Neuron (in vitro differentiated cells): ENCODE measurements around the gene PTPRK.

Source experiments
- H2AFZ ChIP-seq: one replicate; pipeline ENCODE4 v1.6.1; 2013; ENCODE audit warnings: low read depth, mild to moderate bottlenecking, inconsistent platforms, low read length, moderate library complexity
- H3K27me3 ChIP-seq: one replicate; pipeline ENCODE4 v1.6.1; 2013; ENCODE audit warnings: low read length; ENCODE audit not compliant: insufficient read depth
- H3K36me3 ChIP-seq: one replicate; pipeline ENCODE4 v1.6.1; 2013; ENCODE audit warnings: low read length; ENCODE audit not compliant: insufficient read depth
- H3K4me1 ChIP-seq: one replicate; pipeline ENCODE4 v1.6.1; 2013; ENCODE audit warnings: low read length; ENCODE audit not compliant: insufficient read depth
- H3K4me3 ChIP-seq: 2 replicates; pipeline ENCODE4 v1.5.1; 2013; ENCODE audit warnings: mild to moderate bottlenecking, low read length, moderate library complexity
- H3K9me3 ChIP-seq: one replicate; pipeline ENCODE4 v1.6.1; 2013; ENCODE audit warnings: low read length

Gene PTPRK

DNA sequence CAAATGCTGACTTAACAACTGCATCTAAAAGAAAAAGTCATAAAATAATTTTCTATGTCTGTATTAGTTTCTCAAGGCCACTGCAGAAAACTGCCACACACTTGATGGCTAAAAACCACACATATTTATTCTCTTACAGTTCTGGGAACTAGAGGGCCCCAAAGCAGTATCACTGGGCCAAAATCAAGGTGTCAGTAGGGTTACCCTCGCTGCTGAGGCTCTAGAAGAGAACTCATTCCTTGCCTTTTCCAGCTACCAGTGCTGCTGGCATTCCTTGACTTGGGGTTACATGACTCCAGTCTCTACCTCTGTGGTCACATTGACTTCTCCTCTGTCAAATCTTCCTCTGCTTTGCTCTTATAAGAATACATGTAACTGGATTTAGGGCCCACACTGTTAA is 494.9 kb downstream of the PTPRK start:
- Histone ChIP-seq H3K4me1 (no peaks in the 10 kb centered on the region), H2AFZ (no peak overlapping the region), H3K9me3 (no peaks in the 10 kb centered on the region)

DNA sequence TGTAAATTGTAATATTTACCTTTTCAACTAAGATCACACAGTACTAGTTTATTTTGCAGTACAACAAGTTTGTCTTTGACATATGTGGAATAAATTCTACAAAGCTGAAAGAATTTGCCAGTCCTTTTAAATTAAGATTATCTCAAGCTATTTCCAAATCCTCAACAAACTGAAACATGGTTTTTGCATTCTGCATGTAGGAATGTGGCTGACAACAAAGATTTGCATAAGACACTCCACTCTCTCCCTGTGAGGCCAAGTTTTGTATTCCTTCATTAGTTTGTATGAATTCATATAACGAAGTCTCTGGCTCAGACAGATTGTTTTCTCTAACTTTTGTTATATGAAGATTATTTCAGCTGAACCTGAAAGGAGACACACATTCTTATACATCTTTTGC is 495.4 kb downstream of the PTPRK start:
- Histone ChIP-seq H3K9me3 (no peaks in the 10 kb centered on the region), H3K27me3 (no peaks in the 10 kb centered on the region), H2AFZ (no peak overlapping the region), H3K4me1 (no peaks in the 10 kb centered on the region), H3K36me3 (no peaks in the 10 kb centered on the region), H3K4me3 (no peak overlapping the region)

More for the DNA sequence above, 494.9 kb downstream of the PTPRK start:
- no peak overlapping the region for H3K4me3 ChIP-seq
- no peaks in the 10 kb centered on the region for H3K36me3 ChIP-seq
- H3K27me3 ChIP-seq = no peaks in the 10 kb centered on the region

DNA sequence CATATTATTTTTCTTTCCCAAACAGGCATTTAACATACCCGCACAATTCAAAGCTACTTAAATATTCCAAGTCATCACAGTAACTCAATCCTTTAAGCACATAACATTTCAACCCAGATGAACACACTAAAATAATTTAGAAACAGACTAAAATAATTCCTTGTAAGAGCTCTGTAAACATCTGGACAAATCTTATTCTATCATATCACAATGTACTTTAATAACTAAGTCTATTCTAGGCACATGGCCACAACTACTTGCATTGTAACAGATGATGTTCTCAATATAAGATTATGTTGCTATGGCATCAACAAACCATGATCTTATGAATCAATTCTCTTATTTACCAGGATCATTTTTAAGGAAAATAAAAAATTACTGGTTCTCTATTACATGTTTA is 496.4 kb downstream of the PTPRK start:
- H3K36me3 ChIP-seq = no peaks in the 10 kb centered on the region
- H3K27me3 ChIP-seq = no peaks in the 10 kb centered on the region
- H2AFZ ChIP-seq = no peak overlapping the region

DNA sequence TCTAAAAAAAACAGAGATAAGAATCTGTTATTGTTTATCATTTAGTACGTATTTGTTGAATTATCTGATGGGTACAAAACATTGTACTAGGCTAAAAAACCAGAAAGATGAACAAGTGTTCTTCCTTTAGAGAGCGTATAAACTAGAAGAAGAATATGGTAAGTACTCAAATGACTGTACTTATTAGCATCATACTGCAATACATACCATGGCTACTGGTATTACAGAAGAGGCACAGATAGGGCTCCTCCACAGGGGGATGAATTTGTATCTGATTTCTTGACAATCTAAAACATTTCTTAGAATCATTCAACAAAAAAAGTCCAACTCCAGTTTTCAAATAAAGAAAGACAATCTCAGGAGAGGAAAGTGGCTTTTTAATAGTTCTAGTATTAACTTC is 501.6 kb downstream of the PTPRK start:
- H3K4me3 ChIP-seq = no peak overlapping the region
- H3K4me1 ChIP-seq = peaks cover 4% of the 10 kb centered on the region
- H2AFZ ChIP-seq = no peak overlapping the region
- H3K36me3 ChIP-seq = no peaks in the 10 kb centered on the region
- no peaks in the 10 kb centered on the region for H3K27me3 ChIP-seq
- no peaks in the 10 kb centered on the region for H3K9me3 ChIP-seq

More for the DNA sequence above, 496.4 kb downstream of the PTPRK start:
- peaks cover 4% of the 10 kb centered on the region for H3K4me1 ChIP-seq
- H3K4me3 ChIP-seq = no peak overlapping the region
- H3K9me3 ChIP-seq = no peaks in the 10 kb centered on the region

DNA sequence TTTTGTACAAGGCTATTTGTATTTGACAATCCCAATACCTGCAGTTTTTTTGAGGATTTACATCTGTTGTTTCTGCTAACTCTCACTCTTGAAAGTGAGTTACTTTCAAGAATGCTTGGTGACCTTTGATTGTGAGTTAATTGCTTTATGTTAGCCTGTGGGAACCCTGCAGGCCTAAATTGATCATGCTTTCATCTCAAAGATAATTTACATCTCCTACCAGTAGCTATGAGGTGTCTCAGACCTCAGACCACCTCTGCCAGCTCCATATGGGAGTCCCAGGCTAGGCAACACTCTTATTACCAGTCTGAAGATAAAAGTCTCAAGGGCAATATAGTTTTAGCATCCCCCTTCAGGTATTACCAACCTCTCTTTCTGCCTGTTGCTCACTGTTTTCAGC is 503.1 kb downstream of the PTPRK start:
- H3K27me3 ChIP-seq = no peaks in the 10 kb centered on the region
- no peak overlapping the region for H2AFZ ChIP-seq
- no peaks in the 10 kb centered on the region for H3K36me3 ChIP-seq
- H3K4me1 ChIP-seq = peaks cover 6% of the 10 kb centered on the region
- H3K9me3 ChIP-seq = no peaks in the 10 kb centered on the region
- no peak overlapping the region for H3K4me3 ChIP-seq

DNA sequence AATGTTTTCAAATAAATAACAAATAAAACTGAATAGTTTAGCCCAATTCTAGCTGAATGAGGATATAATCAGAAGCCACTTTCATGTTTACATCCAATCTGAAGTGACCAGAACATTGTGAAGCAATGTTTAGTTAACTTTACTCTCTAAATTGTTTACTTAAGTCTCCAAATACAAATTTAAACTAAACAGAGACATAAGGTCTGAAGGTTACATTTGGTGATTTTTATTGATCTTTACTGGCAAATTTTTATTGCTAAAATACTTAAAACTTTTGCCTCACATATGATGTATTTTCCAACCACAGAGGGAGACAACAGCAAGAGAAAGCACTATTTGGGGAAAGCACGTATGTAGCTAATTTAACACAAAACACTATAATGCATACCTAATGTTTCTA is 512.7 kb downstream of the PTPRK start:
- peaks cover 2% of the 10 kb centered on the region for H3K4me1 ChIP-seq
- no peaks in the 10 kb centered on the region for H3K27me3 ChIP-seq
- H3K9me3 ChIP-seq = no peaks in the 10 kb centered on the region
- H3K4me3 ChIP-seq = no peak overlapping the region
- no peak overlapping the region for H2AFZ ChIP-seq
- no peaks in the 10 kb centered on the region for H3K36me3 ChIP-seq

DNA sequence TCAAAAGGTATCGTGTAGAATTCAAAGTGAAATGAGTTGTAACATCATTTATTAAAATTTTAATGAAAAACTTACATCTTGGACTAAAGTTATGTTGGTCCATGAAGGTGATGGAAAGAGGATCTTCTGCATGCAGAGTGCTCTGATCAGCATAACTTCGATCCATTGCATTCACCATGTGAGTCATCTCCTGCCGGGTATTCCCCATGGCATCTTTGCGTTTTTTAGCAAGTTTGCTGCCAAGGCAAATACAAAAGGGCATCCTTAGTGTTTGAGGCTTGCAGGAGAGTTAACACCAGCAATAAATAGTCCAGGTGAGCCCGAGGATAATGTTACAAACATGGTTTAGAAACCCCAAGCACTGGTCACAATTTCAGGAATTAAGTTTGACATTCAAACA is 515.4 kb downstream of the PTPRK start:
- Histone ChIP-seq H3K4me1 (no peaks in the 10 kb centered on the region), H3K36me3 (no peaks in the 10 kb centered on the region), H3K27me3 (no peaks in the 10 kb centered on the region), H2AFZ (no peak overlapping the region), H3K4me3 (no peak overlapping the region), H3K9me3 (no peaks in the 10 kb centered on the region)

DNA sequence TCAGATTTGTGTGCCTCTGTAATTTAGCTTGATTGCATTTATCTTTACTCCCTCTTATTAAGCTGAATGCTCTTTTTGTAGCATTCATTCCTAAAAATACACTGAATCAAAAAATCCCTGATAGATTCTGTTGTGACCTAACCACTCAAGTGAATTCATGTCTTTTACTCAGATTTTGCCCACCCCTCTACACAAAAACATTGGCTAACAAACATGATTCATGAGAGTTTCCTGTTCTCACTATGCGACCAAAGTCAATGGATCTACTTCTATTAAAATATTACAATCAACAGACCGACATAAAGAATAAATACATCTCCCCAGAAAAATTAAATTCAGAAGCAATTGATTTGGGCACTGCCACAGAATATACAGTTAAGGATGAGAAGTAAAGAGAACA is 520.0 kb downstream of the PTPRK start:
- H3K36me3 ChIP-seq = peaks cover 8% of the 10 kb centered on the region
- no peaks in the 10 kb centered on the region for H3K27me3 ChIP-seq
- H3K9me3 ChIP-seq = no peaks in the 10 kb centered on the region
- no peak overlapping the region for H3K4me3 ChIP-seq
- no peaks in the 10 kb centered on the region for H3K4me1 ChIP-seq
- H2AFZ ChIP-seq = no peak overlapping the region

DNA sequence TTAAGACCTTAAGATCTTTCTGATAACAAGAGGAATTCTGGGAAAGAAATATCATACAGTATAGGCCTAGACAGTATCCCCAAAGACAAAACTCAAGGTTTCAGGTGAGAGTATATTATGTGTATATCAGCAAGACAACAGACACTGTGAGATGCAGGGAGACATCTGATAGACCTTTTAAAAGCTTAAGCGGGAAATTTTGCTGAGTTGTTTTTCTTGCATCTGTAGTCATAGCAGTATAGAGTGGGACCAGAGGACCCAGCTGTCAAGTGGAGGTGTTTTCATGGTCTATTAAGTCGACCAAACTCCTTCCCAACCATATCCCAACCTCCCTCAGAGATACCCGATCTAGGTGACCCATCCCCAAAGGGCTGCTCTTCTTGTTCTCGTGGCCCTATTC is 521.4 kb downstream of the PTPRK start:
- H3K9me3 ChIP-seq = no peaks in the 10 kb centered on the region
- H3K4me1 ChIP-seq = no peaks in the 10 kb centered on the region
- no peak overlapping the region for H3K4me3 ChIP-seq
- no peak overlapping the region for H2AFZ ChIP-seq
- H3K36me3 ChIP-seq = peaks cover 8% of the 10 kb centered on the region
- H3K27me3 ChIP-seq = no peaks in the 10 kb centered on the region

DNA sequence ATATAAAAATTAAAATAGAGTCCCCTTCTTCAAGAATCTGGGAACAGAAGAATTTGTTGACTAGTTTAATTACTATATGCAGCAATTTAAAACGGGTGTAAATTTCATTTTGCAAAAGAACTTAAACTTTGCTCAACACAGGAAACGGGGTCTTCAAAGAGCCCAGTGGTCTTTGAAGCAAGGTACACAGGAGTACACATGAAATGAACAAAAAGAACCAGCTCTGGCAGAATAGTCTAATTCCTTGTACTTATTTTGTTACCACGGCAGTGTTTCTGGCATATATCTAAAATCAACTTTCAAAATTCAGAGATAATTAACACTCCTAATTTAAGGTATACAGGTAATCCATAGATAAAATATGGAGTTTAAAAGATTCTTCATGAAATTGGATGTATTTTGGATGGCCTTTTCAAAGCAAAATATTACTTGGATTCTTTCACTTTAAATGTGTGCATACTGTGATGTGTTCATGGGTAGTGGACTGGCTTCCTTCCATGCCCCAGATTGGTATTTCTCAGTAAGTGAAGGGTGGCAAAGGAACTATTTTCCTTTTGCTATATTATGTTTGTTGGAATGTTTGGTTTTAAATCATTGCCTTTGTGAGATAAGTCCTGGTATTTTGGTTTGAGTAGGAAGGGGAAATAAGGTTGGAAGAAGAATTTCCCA is 522.8 kb downstream of the PTPRK start:
- Histone ChIP-seq H3K4me1 (no peaks in the 10 kb centered on the region), H3K36me3 (peaks cover 8% of the 10 kb centered on the region), H3K4me3 (no peak overlapping the region), H2AFZ (no peak overlapping the region), H3K27me3 (no peaks in the 10 kb centered on the region), H3K9me3 (no peaks in the 10 kb centered on the region)

DNA sequence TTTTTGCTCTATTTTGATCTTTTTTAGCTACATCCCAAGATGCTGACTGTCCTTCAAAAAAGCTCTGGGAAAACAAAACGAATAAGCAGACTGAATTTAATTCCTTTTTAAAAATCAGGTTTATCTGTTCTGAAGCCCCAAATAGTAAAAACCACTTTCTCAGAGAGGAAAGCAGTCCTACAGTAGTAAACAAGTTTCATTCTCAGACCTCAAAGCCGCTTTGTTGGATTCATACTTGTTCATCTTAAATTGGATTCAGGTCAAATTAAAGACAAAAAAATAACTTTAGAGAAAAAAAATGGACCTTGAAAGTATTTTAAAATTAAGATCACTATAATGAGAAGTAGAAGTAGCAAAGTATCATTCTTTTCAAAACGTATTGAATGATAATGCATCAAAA is 523.5 kb downstream of the PTPRK start:
- no peak overlapping the region for H3K4me3 ChIP-seq
- H3K9me3 ChIP-seq = no peaks in the 10 kb centered on the region
- H3K4me1 ChIP-seq = no peaks in the 10 kb centered on the region
- H3K27me3 ChIP-seq = no peaks in the 10 kb centered on the region
- H2AFZ ChIP-seq = no peak overlapping the region
- peaks cover 8% of the 10 kb centered on the region for H3K36me3 ChIP-seq

DNA sequence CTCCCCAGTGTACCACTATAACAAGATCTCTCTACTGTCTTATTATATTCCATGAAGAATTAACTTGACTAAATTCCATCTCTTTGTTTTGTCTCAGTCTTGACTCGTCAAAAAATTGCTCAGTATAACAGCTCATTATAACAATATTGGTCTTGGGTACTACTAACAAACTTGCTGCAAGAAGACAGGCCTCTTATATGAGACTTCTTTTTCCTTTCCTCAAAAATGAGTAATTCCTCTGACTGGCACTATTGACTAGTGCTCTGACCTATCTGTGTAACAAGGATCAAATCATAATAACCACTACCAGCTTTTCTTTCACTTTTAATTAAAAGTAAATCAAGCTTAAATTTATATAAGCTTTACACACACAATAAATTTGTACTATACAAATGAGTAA is 528.3 kb downstream of the PTPRK start:
- Histone ChIP-seq H3K4me3 (no peak overlapping the region), H3K27me3 (no peaks in the 10 kb centered on the region), H3K4me1 (no peaks in the 10 kb centered on the region), H3K36me3 (peaks cover 3% of the 10 kb centered on the region), H2AFZ (no peak overlapping the region), H3K9me3 (no peaks in the 10 kb centered on the region)

DNA sequence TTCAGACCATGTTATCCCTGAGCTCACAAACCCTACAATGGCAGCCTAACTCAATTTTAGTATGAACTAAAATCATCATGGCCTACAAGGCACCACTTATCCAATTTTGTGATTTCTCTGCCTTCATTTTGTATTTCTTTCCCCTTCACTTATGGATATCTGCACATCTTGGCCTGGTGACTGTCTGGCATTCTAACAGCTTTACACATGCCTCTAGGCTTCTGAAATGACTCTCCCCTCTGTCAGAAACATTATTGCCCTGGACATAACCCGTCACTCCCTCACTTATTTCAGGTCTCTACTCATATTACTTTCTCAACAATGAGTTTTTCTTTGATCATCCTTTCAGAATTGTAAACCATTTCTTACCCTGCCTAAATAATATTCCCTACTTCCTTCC is 530.3 kb downstream of the PTPRK start:
- no peak overlapping the region for H2AFZ ChIP-seq
- H3K4me1 ChIP-seq = no peaks in the 10 kb centered on the region
- no peaks in the 10 kb centered on the region for H3K27me3 ChIP-seq
- no peaks in the 10 kb centered on the region for H3K9me3 ChIP-seq
- H3K4me3 ChIP-seq = no peak overlapping the region
- peaks cover 3% of the 10 kb centered on the region for H3K36me3 ChIP-seq

DNA sequence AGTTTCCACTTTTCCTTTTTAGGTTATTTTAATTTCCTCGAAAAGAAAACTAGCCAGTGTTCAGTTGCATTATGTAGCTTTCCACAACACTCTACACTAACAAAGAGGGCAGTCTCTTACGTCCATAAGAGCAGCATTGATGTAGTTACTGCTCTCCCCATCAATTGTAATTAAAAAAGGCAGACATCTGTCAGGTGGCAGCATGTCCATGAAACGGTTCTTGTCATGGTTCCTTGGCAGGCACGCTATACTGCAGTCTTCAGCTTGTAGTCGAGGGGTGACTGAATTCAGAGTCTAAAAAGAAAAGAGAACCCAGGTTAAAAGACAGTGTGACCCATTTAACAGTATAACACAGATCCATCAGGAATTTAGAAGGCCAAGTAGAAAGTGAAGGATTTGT is 539.4 kb downstream of the PTPRK start:
- Histone ChIP-seq H3K4me3 (no peak overlapping the region), H2AFZ (no peak overlapping the region), H3K27me3 (no peaks in the 10 kb centered on the region), H3K36me3 (peaks cover 45% of the 10 kb centered on the region), H3K4me1 (no peaks in the 10 kb centered on the region), H3K9me3 (peaks cover 2% of the 10 kb centered on the region)
